Right atrium auricular region (tissue), 2 donors: ENCODE data around the gene PON2. TPM values are rescaled to one million over a fixed set of nuclear protein-coding genes. Genes with fewer than 3 reads are reported as not detected.

ENCODE experiments used
- DNase-seq: peaks from one replicate; pipeline ENCODE4 v3.0.0-alpha.2; 2019; ENCODE audit warnings: low spot score
- H3K27ac ChIP-seq, 2 donors: fragments of 200-600 bp; sonication (generic); 1 replicate in 1 of 2; 2 replicates in 1 of 2; pipeline ENCODE4 v1.5.1; 2016 to 2019
- H3K27me3 ChIP-seq, 2 donors: fragments of 200-600 bp; sonication (generic); one replicate each; pipeline versions ENCODE4 v1.5.1 to v1.6.0; 2017 to 2019
- H3K36me3 ChIP-seq: fragments of 200-600 bp; sonication (generic); one replicate; pipeline ENCODE4 v1.5.1; 2016
- H3K4me1 ChIP-seq, 2 donors: fragments of 200-600 bp; sonication (generic); one replicate each; pipeline versions ENCODE4 v1.5.1 to v1.6.0; 2017 to 2019
- H3K4me3 ChIP-seq, 2 donors: fragments of 200-600 bp; sonication (generic); 1 replicate in 1 of 2; 2 replicates in 1 of 2; pipeline ENCODE4 v1.5.1; 2017 to 2019; ENCODE audit warnings: mild to moderate bottlenecking in 1 of 2, moderate library complexity in 1 of 2
- H3K9me3 ChIP-seq, 2 donors: fragments of 200-600 bp; sonication (generic); one replicate each; pipeline ENCODE4 v1.5.1; 2019
- total RNA-seq, 2 donors: library from RNA; depleted of rRNA; stranded (reverse); fragments of >200 nt; gene quantifications; one replicate each; pipeline ENCODE4 v1.1.0, GENCODE V29; 2016
- TF ChIP-seq, protein P1 (sequence below), 2 donors: fragments of 200-600 bp; sonication (generic); IDR thresholded peaks; one replicate each; pipeline ENCODE4 v1.5.1; 2019; ENCODE audit warnings: antibody characterized with exemption in 2 of 2

PON2 gene
- total RNA-seq, 2 donors from 2014 or later, result 45.4 to 77.1 TPM

DNA sequence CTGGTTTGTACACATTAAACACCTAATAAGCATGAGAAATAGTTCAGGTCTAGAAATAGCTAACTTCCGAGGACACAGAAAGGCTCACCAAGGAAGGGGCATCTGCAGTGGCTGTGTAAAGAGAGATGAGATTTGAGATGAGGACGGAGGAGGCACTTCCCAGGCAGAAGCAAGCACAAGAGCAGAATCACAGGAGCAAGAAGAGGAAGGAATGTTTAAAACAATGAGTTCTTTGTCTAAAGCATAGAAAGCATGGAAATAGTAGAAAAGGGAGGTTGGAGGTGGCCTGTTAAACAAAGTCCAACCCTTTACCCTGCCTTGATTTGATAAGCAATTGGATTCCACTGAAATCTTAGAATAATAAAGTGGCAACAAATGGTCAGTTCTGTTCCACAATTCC, 27.1 kb downstream of the PON2 start:
- no peak overlapping the region for H3K27ac ChIP-seq
- H3K4me3 ChIP-seq, result no peak overlapping the region
- TF ChIP-seq, protein P1, sequence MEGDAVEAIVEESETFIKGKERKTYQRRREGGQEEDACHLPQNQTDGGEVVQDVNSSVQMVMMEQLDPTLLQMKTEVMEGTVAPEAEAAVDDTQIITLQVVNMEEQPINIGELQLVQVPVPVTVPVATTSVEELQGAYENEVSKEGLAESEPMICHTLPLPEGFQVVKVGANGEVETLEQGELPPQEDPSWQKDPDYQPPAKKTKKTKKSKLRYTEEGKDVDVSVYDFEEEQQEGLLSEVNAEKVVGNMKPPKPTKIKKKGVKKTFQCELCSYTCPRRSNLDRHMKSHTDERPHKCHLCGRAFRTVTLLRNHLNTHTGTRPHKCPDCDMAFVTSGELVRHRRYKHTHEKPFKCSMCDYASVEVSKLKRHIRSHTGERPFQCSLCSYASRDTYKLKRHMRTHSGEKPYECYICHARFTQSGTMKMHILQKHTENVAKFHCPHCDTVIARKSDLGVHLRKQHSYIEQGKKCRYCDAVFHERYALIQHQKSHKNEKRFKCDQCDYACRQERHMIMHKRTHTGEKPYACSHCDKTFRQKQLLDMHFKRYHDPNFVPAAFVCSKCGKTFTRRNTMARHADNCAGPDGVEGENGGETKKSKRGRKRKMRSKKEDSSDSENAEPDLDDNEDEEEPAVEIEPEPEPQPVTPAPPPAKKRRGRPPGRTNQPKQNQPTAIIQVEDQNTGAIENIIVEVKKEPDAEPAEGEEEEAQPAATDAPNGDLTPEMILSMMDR (IDR thresholded peaks at IDR 0.05), result no peak
- peaks cover 47% of the 10 kb centered on the region for H3K36me3 ChIP-seq
- no peaks in the 10 kb centered on the region for H3K27me3 ChIP-seq
- H3K4me1 ChIP-seq, result peaks cover 0 to 6% of the 10 kb centered on the region in 2 donors
- DNase-seq, result no peak
- H3K9me3 ChIP-seq, result no peaks in the 10 kb centered on the region

DNA sequence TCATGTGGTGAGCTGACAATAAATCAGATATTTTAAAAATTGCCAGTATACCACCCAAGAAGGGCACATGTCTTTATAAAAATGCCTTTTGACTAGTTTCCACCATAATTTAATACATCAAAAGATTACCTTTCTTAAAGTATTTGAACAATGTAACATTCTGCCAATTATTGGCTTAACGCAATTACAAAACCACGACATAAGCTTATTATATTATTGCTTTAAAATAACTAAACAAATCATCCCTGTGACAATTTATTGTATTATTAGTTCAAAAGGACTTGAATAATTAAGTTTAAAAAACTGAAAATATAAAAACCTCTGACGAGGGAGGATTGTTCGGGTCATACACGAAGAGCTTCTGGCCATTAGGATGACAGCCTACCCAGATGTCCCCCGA, 29.0 kb downstream of the PON2 start:
- peaks cover 0 to 6% of the 10 kb centered on the region in 2 donors for H3K4me1 ChIP-seq
- H3K27ac ChIP-seq, result no peak overlapping the region
- H3K36me3 ChIP-seq, result peaks cover 29% of the 10 kb centered on the region
- TF ChIP-seq, protein P1 (IDR thresholded peaks at IDR 0.05), result no peak
- H3K4me3 ChIP-seq, result no peak overlapping the region
- DNase-seq, result no peak
- H3K9me3 ChIP-seq, result no peaks in the 10 kb centered on the region
- no peaks in the 10 kb centered on the region for H3K27me3 ChIP-seq

DNA sequence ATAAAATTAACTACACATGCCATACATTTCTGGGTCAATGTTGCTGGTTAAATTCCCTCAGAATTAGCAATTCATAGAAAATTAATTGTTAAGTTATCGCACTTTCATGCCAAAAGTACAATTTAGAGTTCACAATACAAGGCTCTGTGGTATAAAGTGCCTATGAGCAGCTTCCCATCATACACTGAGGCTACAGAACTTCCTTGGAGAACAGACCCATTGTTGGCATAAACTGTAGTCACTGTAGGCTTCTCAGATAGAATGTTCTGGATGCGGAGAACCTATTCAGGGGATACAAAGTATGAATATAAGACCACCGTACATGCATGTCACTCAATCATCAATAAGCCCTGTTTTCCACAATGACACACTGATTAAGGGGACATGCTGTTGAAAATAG, 29.6 kb downstream of the PON2 start:
- no peak for DNase-seq
- Histone ChIP-seq H3K27ac (no peak overlapping the region), H3K9me3 (no peaks in the 10 kb centered on the region), H3K4me1 (peaks cover 0 to 6% of the 10 kb centered on the region in 2 donors), H3K36me3 (peaks cover 26% of the 10 kb centered on the region), H3K27me3 (no peaks in the 10 kb centered on the region), H3K4me3 (no peak overlapping the region)
- TF ChIP-seq, protein P1 (IDR thresholded peaks at IDR 0.05), result no peak

DNA sequence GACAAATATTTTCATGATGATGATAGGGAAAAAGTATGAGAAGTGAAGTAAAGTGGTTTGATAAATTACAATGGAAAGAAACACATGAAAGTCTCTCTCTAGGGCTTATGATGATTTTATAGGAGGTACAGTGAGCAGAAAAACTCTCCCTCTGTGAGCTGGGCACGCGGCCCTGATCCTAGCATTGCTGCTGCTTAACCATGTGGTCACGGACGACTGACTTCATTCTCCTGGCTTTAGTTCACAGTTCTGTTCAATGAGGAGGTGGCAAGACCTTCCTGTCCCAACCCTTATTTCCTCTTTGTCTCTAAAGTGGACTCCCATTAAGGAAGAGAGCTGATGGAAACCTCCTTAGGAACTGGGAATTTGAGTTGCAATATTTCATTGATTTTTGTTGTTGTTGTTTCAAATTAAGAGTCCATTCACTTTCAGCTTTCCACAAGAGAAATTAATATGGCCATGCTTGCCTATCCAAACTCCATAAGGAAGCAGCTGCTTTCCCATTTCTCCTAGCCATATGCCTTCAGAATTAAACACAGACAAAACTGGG, 30.4 kb downstream of the PON2 start:
- H3K4me3 ChIP-seq, result no peak overlapping the region
- DNase-seq, result no peak
- H3K27me3 ChIP-seq, result no peaks in the 10 kb centered on the region
- H3K36me3 ChIP-seq, result peaks cover 19% of the 10 kb centered on the region
- H3K4me1 ChIP-seq, result peaks cover 0 to 6% of the 10 kb centered on the region in 2 donors
- TF ChIP-seq, protein P1 (IDR thresholded peaks at IDR 0.05), result no peak
- no peak overlapping the region for H3K27ac ChIP-seq
- no peaks in the 10 kb centered on the region for H3K9me3 ChIP-seq

DNA sequence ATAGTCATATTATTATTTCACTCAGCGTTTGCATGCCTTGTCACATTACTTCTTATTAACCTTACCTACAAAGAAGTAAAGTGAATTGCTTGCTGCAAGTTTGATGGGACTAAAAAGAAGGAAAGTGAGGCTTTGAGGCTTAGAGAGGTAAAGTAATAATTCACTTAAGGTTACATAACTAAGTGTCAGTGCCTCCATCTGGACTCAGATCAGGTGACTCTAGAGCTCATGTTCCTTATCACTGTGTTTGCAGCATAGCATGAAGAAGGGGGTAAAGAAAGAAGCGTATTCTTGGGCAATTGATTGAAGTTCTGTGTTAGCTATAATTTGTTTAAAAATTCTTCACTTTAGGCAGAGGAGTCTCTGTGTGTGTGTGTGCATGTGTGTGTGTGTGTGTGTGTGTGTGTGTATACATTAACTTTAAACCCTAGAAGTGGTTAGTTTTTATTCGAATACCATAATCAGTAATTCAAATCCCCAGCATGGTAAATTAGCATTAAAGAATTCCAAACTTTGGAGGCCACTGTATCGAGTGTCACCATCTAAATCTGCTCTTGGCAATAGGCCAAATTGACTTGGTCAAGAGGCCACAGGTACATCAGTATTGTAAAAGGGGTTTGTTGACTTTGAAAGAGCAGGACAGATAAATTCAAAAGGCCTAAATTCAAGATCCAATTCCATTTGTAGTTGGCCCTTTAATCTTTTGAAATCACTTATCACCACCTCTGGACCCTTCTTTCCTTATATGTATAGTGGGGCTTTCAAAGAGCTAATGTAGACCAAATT, 36.5 kb downstream of the PON2 start:
- Histone ChIP-seq H3K27ac (no peak overlapping the region), H3K36me3 (no peaks in the 10 kb centered on the region), H3K4me3 (no peak overlapping the region), H3K27me3 (no peaks in the 10 kb centered on the region), H3K9me3 (no peaks in the 10 kb centered on the region), H3K4me1 (peaks cover 0 to 10% of the 10 kb centered on the region in 2 donors)
- no peak for DNase-seq
- TF ChIP-seq, protein P1 (IDR thresholded peaks at IDR 0.05), result no peak
